CD14-positive monocyte (primary cell): Measurements from ENCODE around the gene SKIC8. TPM values are rescaled to one million over a fixed set of nuclear protein-coding genes. Genes with fewer than 3 reads are reported as not detected.

Source experiments
- DNase-seq, 3 donors: peaks; one replicate each; pipeline ENCODE4 v3.0.0-alpha.2; 2011 to 2022
- H2AFZ ChIP-seq: 2 replicates; pipeline ENCODE4 v1.6.0; 2012; ENCODE audit warnings: mild to moderate bottlenecking, low read depth, low read length, inconsistent platforms; ENCODE audit not compliant: insufficient read depth, poor library complexity, severe bottlenecking
- H3K27ac ChIP-seq, 2 donors: 1 replicate in 1 of 2; 2 replicates in 1 of 2; pipeline ENCODE4 v1.5.1; 2012 to 2013; ENCODE audit warnings: low read length in 2 of 2, control low read depth in 1 of 2, inconsistent platforms in 1 of 2, low read depth in 1 of 2, mild to moderate bottlenecking in 1 of 2
- H3K27me3 ChIP-seq, 2 donors: one replicate each; pipeline versions ENCODE4 v1.6.0 to v1.6.1; 2011 to 2013; ENCODE audit warnings: low read length in 2 of 2; ENCODE audit not compliant: control insufficient read depth in 2 of 2, insufficient read depth in 2 of 2
- H3K36me3 ChIP-seq, 2 donors: replicated peaks in 1 of 2; 1 replicate in 1 of 2; 2 replicates in 1 of 2; pipeline versions ENCODE4 v1.5.1 to v1.6.1; 2012 to 2013; ENCODE audit warnings: low read length in 2 of 2, control low read depth in 1 of 2, inconsistent platforms in 1 of 2, mild to moderate bottlenecking in 1 of 2; ENCODE audit not compliant: insufficient read depth in 2 of 2, control insufficient read depth in 1 of 2
- H3K4me1 ChIP-seq, 2 donors: 1 replicate in 1 of 2; 2 replicates in 1 of 2; pipeline versions ENCODE4 v1.5.1 to v1.6.1; 2012 to 2013; ENCODE audit warnings: low read length in 2 of 2, control low read depth in 1 of 2, inconsistent platforms in 1 of 2, mild to moderate bottlenecking in 1 of 2, moderate library complexity in 1 of 2; ENCODE audit not compliant: insufficient read depth in 2 of 2, control insufficient read depth in 1 of 2
- H3K4me2 ChIP-seq: replicated peaks from 2 replicates; pipeline ENCODE3; 2012; ENCODE audit warnings: low read length, moderate library complexity, mild to moderate bottlenecking; ENCODE audit not compliant: poor library complexity, severe bottlenecking; ENCODE audit errors: extremely low read depth
- H3K4me3 ChIP-seq, 3 experiments: fragments of 200-600 bp in 1 of 3; sonication (generic) in 1 of 3; replicated peaks in 1 of 3; 1 replicate in 2 of 3; 2 replicates in 1 of 3; pipeline ENCODE4 v1.5.1; 2011 to 2013; ENCODE audit warnings: low read length in 3 of 3, mild to moderate bottlenecking in 3 of 3, control low read depth in 2 of 3, low read depth in 2 of 3, inconsistent platforms in 1 of 3, moderate library complexity in 1 of 3
- H3K79me2 ChIP-seq: 2 replicates; pipeline ENCODE4 v1.6.0; 2012; ENCODE audit warnings: mild to moderate bottlenecking, control low read depth, inconsistent platforms, low read length, moderate library complexity; ENCODE audit not compliant: insufficient read depth
- H3K9ac ChIP-seq: 2 replicates; pipeline ENCODE4 v1.6.0; 2017; ENCODE audit warnings: low read length, mild to moderate bottlenecking; ENCODE audit not compliant: insufficient read depth, poor library complexity, severe bottlenecking
- H3K9me3 ChIP-seq, 2 donors: replicated peaks in 1 of 2; 1 replicate in 1 of 2; 2 replicates in 1 of 2; pipeline versions ENCODE4 v1.5.1 to v1.6.1; 2012 to 2013; ENCODE audit warnings: low read length in 2 of 2, control low read depth in 1 of 2; ENCODE audit not compliant: control insufficient read depth in 1 of 2, insufficient read depth in 1 of 2
- H4K20me1 ChIP-seq: 2 replicates; pipeline ENCODE4 v1.6.0; 2012; ENCODE audit warnings: mild to moderate bottlenecking, low read length, control low read depth, moderate library complexity; ENCODE audit not compliant: insufficient read depth
- H3K27ac Mint-ChIP-seq, 7 donors: one replicate each; pipeline ENCODE4 v1.8.0; 2020; ENCODE audit warnings: mild to moderate bottlenecking in 7 of 7, mixed read lengths in 7 of 7, moderate library complexity in 6 of 7, inconsistent platforms in 2 of 7
- H3K27me3 Mint-ChIP-seq, 3 donors: one replicate each; pipeline ENCODE4 v1.8.0; 2021 to 2022; ENCODE audit warnings: low read depth in 3 of 3, mild to moderate bottlenecking in 3 of 3, mixed read lengths in 3 of 3, moderate library complexity in 3 of 3, inconsistent platforms in 1 of 3
- H3K36me3 Mint-ChIP-seq, 2 donors: one replicate each; pipeline ENCODE4 v1.8.0; 2020; ENCODE audit warnings: mixed read lengths in 2 of 2, inconsistent platforms in 1 of 2, mild to moderate bottlenecking in 1 of 2
- H3K4me1 Mint-ChIP-seq: one replicate; pipeline ENCODE4 v1.8.0; 2020; ENCODE audit warnings: mild to moderate bottlenecking, mixed read lengths
- H3K4me3 Mint-ChIP-seq, 2 donors: one replicate each; pipeline ENCODE4 v1.8.0; 2020; ENCODE audit warnings: mild to moderate bottlenecking in 2 of 2, mixed read lengths in 2 of 2, moderate library complexity in 1 of 2
- H3K9me3 Mint-ChIP-seq, 7 donors: one replicate each; pipeline ENCODE4 v1.8.0; 2020 to 2022; ENCODE audit warnings: mixed read lengths in 7 of 7, mild to moderate bottlenecking in 6 of 7, moderate library complexity in 6 of 7, inconsistent platforms in 2 of 7
- WGBS: methylation state at CpG from one replicate; pipeline ENCODE4 v1.1.5; 2013; ENCODE audit warnings: missing lambda C conversion rate; ENCODE audit not compliant: insufficient coverage; 5-methylcytosine and 5-hydroxymethylcytosine counted together
- intact Hi-C, 2 donors: fragments of 100-400 bp; cut with micrococcal nuclease; formaldehyde crosslinking; loops; one replicate each; pipeline versions ENCODE4 v1.15.0 to v1.15.1; 2023
- polyA plus RNA-seq, 3 donors: library from polyadenylated mRNA; depleted of rRNA in 1 of 3; unstranded in 2 of 3; stranded (reverse) in 1 of 3; fragments of 300-500 nt in 2 of 3; fragments of >200 nt in 1 of 3; fragmentation: Illumina TruSeq in 2 of 3; gene quantifications; 1 replicate in 2 of 3; 2 replicates in 1 of 3; pipeline ENCODE4 v1.2.3, GENCODE V29; 2012 to 2021
- TF ChIP-seq, protein P1 (sequence below): fragments of 200-600 bp; IDR thresholded peaks from one replicate; pipeline ENCODE4 v1.8.0; 2022; ENCODE audit warnings: antibody characterized with exemption, mild to moderate bottlenecking

Gene SKIC8
- polyA plus RNA-seq, 3 donors = 59.8 to 123 (median 88.0) TPM

DNA sequence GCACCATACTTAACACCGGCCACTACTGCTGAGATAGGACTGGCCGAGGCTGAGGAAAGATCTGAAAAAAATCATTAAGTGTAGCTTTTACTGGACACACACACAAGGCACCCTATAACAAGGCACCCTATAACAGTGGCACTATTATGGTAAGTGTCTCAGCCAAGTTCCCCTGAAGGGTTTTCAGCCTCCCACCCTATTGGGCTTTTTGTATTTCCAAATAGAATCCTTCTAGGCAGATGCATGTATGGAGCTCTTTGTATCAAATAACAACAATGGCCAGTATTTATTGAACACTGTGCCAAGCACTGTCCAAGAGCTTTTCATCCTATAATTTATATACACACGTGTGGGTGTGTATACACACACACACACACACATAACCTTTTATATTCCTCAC lies 41.7 kb downstream of the SKIC8 start:
- 80% methylated on average over 1 of the region's 3 CpGs for WGBS

DNA sequence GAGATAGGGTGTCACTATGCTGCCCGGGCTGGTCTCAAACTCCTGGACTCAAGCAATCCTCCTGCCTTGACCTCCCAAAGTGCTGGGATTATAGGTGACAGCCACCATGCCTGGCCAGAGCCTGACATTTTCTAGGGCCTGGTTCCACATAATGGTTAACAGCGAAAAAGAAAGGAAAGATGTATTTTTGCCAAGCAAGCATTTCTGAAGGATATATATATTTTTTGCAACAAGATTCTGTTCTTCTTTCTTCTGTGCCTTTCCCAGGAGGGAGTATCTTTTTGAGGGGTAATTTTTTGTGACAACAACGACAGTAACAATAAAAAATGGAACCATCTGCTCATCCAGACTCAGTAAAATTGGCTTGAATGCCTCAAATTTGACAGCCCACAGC lies 43.4 kb downstream of the SKIC8 start:
- no peak overlapping the region for H3K9ac ChIP-seq
- no peak for DNase-seq
- no peaks in the 10 kb centered on the region for H3K4me1 ChIP-seq
- intact Hi-C loops = no loop called here
- no peak overlapping the region for H3K4me2 ChIP-seq
- no peaks in the 10 kb centered on the region for H3K36me3 Mint-ChIP-seq
- no peak overlapping the region for H3K27ac ChIP-seq
- WGBS = no CpG with 5 or more reads among the region's 3 CpGs
- H3K27me3 Mint-ChIP-seq = peaks cover 0 to 3% (median 2%) of the 10 kb centered on the region in 3 donors
- H3K4me3 Mint-ChIP-seq = no peak overlapping the region
- no peak overlapping the region for H3K27ac Mint-ChIP-seq
- H4K20me1 ChIP-seq = no peaks in the 10 kb centered on the region
- TF ChIP-seq, protein P1, sequence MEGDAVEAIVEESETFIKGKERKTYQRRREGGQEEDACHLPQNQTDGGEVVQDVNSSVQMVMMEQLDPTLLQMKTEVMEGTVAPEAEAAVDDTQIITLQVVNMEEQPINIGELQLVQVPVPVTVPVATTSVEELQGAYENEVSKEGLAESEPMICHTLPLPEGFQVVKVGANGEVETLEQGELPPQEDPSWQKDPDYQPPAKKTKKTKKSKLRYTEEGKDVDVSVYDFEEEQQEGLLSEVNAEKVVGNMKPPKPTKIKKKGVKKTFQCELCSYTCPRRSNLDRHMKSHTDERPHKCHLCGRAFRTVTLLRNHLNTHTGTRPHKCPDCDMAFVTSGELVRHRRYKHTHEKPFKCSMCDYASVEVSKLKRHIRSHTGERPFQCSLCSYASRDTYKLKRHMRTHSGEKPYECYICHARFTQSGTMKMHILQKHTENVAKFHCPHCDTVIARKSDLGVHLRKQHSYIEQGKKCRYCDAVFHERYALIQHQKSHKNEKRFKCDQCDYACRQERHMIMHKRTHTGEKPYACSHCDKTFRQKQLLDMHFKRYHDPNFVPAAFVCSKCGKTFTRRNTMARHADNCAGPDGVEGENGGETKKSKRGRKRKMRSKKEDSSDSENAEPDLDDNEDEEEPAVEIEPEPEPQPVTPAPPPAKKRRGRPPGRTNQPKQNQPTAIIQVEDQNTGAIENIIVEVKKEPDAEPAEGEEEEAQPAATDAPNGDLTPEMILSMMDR = no peak
- H3K4me3 ChIP-seq = no peak overlapping the region
- H3K27me3 ChIP-seq = no peaks in the 10 kb centered on the region
- H2AFZ ChIP-seq = no peak overlapping the region
- H3K9me3 ChIP-seq = no peaks in the 10 kb centered on the region
- no peaks in the 10 kb centered on the region for H3K79me2 ChIP-seq
- H3K9me3 Mint-ChIP-seq = no peaks in the 10 kb centered on the region
- H3K36me3 ChIP-seq = no peaks in the 10 kb centered on the region
- H3K4me1 Mint-ChIP-seq = no peaks in the 10 kb centered on the region

More for the DNA sequence above, 41.7 kb downstream of the SKIC8 start:
- H3K27me3 ChIP-seq = no peaks in the 10 kb centered on the region
- no peak for DNase-seq
- H3K36me3 ChIP-seq = no peaks in the 10 kb centered on the region
- no peak overlapping the region for H3K4me3 ChIP-seq
- H3K27ac ChIP-seq = no peak overlapping the region
- Mint-ChIP-seq H3K9me3 (no peaks in the 10 kb centered on the region), H3K4me1 (no peaks in the 10 kb centered on the region), H3K4me3 (no peak overlapping the region), H3K27ac (no peak overlapping the region), H3K36me3 (no peaks in the 10 kb centered on the region), H3K27me3 (peaks cover 0 to 3% (median 2%) of the 10 kb centered on the region in 3 donors)
- no peaks in the 10 kb centered on the region for H3K79me2 ChIP-seq
- TF ChIP-seq, protein P1 = no peak
- no peak overlapping the region for H3K4me2 ChIP-seq
- intact Hi-C loops = no loop called here
- H4K20me1 ChIP-seq = no peaks in the 10 kb centered on the region
- no peak overlapping the region for H2AFZ ChIP-seq
- H3K9me3 ChIP-seq = no peaks in the 10 kb centered on the region
- no peaks in the 10 kb centered on the region for H3K4me1 ChIP-seq
- no peak overlapping the region for H3K9ac ChIP-seq
